ENCODE results near the gene EXOC5.

Gene EXOC5, protein sequence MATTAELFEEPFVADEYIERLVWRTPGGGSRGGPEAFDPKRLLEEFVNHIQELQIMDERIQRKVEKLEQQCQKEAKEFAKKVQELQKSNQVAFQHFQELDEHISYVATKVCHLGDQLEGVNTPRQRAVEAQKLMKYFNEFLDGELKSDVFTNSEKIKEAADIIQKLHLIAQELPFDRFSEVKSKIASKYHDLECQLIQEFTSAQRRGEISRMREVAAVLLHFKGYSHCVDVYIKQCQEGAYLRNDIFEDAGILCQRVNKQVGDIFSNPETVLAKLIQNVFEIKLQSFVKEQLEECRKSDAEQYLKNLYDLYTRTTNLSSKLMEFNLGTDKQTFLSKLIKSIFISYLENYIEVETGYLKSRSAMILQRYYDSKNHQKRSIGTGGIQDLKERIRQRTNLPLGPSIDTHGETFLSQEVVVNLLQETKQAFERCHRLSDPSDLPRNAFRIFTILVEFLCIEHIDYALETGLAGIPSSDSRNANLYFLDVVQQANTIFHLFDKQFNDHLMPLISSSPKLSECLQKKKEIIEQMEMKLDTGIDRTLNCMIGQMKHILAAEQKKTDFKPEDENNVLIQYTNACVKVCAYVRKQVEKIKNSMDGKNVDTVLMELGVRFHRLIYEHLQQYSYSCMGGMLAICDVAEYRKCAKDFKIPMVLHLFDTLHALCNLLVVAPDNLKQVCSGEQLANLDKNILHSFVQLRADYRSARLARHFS

DNA sequence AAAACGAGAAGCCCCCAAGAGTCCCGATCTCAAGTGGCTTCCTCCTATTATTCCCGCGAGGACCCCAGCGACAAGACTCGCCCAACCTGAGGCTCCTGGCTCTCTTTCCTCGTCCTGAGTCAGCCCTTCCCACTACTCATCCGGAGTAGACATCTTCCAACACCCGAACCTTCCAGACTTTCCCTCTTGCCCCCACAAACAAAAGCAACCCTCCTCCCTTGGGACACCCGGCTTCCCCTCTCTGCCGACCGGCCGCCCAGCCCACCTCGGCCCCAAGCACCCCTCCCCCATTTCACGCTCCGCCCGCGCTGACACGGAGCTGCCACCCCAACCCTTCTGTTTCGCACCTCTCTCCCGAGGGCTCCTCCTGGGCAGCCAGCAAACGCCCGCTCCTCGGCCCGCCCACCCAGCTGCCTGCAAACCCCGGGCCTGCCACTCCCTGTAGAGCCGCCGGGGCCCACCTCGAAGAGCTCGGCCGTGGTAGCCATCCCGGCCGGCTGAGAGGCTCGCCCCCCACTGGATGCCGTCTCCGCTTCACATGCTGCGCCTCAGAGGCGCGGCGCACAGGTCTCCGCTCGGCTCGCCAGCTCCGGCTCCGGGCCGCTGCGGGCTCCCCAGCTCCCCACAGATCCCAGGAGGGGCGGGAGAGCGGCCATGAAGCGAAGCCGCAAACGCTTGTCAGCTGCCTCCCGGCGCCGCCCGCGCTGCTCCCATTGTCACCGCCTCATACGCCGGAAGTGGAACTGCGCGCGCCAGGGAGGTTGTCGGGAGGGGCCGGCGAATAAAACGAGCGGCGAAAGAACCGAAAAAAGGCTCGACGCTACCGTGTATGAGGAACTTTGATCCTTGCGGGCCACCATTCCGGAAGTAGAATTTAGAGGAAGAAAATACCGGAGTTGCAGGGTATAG lies at the start of gene EXOC5, which contains the start of gene AP5M1:
TSS of gene EXOC5 (minus strand) at position 745 of the 909 bp plus-strand sequence. CDS start at position 488, 257 bp downstream.
TSS of gene AP5M1 (plus strand) at position 811 of the 909 bp plus-strand sequence. CDS start 344 bp downstream, outside the sequence.
- DNase-seq (ENCODE audit: low read depth in 2 of 2) = peak; percentile 93 to 94
- peak within 1 kb of the TSS; percentile 81 to 86 for H3K4me3 ChIP-seq (replicated peaks in 1 of 2; ENCODE audit: low read depth in 2 of 2, low read length in 2 of 2)
- TF ChIP-seq, protein P1, sequence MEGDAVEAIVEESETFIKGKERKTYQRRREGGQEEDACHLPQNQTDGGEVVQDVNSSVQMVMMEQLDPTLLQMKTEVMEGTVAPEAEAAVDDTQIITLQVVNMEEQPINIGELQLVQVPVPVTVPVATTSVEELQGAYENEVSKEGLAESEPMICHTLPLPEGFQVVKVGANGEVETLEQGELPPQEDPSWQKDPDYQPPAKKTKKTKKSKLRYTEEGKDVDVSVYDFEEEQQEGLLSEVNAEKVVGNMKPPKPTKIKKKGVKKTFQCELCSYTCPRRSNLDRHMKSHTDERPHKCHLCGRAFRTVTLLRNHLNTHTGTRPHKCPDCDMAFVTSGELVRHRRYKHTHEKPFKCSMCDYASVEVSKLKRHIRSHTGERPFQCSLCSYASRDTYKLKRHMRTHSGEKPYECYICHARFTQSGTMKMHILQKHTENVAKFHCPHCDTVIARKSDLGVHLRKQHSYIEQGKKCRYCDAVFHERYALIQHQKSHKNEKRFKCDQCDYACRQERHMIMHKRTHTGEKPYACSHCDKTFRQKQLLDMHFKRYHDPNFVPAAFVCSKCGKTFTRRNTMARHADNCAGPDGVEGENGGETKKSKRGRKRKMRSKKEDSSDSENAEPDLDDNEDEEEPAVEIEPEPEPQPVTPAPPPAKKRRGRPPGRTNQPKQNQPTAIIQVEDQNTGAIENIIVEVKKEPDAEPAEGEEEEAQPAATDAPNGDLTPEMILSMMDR (IDR thresholded peaks at IDR 0.05; ENCODE audit: low read depth, low read length) = no peak

DNA sequence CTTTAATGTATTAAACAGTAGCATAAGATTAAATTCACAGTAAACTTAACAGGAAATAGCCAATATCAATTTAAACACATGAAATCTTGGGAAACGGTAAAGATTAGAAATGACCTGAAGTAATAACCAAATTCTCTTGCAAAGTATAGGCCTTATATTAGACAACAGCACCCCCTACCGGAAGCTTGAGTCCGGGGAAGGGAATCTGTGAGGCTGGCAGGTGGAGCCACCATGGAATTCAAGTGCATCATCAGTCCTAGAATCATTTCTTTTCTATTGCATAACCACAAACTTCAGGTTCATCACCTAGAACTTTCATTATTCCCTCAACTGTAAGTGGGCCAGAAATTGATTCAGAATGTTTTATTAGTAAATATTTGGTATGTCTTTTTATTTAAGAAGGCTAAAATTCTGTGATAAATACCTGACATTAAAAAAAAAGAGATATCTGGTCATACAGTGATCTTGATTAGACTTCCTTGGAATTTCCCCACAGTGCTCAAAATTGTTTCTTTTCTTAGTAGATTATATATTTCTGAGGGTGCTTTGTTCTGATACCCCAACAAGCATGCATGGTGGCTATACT lies 48.6 kb upstream of the EXOC5 start:
- peak; percentile 85 to 90 for DNase-seq (ENCODE audit: low read depth in 2 of 2)
- TF ChIP-seq, protein P1 (IDR thresholded peaks at IDR 0.05; ENCODE audit: low read depth, low read length) = peak; percentile 87
- no peak overlapping the region for H3K4me3 ChIP-seq (replicated peaks in 1 of 2; ENCODE audit: low read depth in 2 of 2, low read length in 2 of 2)

DNA sequence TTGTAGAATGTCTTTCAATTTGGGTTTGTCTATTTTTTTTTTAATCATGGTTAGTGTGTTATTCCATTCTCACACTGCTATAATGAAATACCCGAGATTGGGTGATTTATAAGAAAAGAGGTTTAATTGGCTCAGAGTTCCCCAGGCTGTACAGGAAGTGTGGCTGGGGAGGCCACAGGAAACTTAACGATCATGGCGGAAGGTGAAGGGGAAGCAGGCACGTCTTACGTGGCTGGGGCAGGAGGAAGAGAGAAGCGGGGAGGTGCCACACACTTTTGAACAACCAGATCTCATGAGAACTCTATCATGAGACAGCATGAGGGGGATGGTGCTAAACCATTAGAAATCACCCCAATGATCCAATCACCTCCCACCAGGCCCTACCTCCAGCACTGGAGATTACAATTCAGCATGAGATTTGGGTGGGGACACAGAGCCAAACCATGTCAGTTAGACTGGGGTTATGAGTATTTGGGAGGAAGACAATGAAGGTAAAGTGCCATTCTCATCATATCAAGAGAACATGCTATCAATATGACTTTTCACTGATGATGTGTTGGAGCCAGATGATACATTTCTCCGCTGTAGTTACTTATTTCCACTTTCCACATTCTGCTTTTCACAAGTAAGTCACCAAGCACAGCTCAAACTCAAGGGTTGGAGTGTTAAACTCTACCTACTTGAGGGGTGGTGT lies 45.8 kb upstream of the EXOC5 start:
- TF ChIP-seq, protein P1 (IDR thresholded peaks at IDR 0.05; ENCODE audit: low read depth, low read length) = no peak
- H3K4me3 ChIP-seq (replicated peaks in 1 of 2; ENCODE audit: low read depth in 2 of 2, low read length in 2 of 2) = no peak overlapping the region
- DNase-seq (ENCODE audit: low read depth in 2 of 2) = no peak

DNA sequence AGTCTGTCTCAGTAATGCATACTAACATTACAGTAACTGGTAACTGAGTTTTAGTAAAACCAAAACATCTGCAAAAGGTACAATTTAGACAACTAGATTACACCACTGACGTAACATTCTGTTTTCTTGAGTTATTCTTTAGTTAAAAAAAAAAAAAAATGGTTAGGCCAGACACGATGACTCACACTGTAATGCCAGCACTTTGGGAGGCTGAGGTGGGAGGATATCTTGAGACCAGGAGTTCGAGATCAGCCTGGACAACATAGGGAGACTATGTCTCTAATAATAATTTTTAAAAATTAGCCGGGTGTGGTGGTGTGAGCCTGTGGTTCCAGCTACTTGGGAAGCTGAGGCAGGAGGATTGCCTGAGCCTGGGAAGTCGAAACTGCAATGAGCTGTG lies 34.2 kb upstream of the EXOC5 start:
- DNase-seq (ENCODE audit: low read depth in 2 of 2) = peak; percentile 4 to 42
- H3K4me3 ChIP-seq (replicated peaks in 1 of 2; ENCODE audit: low read depth in 2 of 2, low read length in 2 of 2) = no peak overlapping the region
- TF ChIP-seq, protein P1 (IDR thresholded peaks at IDR 0.05; ENCODE audit: low read depth, low read length) = no peak

DNA sequence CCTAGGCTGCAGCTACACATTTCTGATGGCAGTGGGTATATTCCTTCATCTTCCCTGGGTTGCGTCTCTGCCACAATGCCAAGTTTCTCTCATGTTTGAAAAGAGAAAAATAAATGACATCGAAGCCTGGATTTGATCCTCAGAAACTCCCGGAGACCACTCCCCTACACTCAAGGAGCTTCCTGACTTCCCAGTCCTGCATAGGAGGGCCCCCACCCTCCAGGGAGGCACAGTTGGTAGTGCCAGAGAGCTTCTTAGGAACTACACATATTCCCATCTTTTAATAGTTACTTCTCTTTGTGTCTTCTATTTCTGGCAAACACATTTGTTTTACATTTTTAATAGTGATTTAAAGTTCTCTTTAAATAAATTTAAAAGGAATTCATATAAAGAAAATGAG lies 30.8 kb upstream of the EXOC5 start:
- H3K4me3 ChIP-seq (replicated peaks in 1 of 2; ENCODE audit: low read depth in 2 of 2, low read length in 2 of 2) = no peak overlapping the region
- TF ChIP-seq, protein P1 (IDR thresholded peaks at IDR 0.05; ENCODE audit: low read depth, low read length) = no peak
- DNase-seq (ENCODE audit: low read depth in 2 of 2) = no peak

Data from cardiac fibroblast (primary cell).